Endometrium (tissue), 2 donors: ENCODE results near the gene HOXA5.

Experiments used
- FAIRE-seq: peaks from 2 replicates; lab custom pipeline; 2012; peaks lifted over from hg19 to GRCh38; lab: Jason Lieb, UNC
- donor health status: control.
- donor health status: control.

Gene HOXA5

DNA sequence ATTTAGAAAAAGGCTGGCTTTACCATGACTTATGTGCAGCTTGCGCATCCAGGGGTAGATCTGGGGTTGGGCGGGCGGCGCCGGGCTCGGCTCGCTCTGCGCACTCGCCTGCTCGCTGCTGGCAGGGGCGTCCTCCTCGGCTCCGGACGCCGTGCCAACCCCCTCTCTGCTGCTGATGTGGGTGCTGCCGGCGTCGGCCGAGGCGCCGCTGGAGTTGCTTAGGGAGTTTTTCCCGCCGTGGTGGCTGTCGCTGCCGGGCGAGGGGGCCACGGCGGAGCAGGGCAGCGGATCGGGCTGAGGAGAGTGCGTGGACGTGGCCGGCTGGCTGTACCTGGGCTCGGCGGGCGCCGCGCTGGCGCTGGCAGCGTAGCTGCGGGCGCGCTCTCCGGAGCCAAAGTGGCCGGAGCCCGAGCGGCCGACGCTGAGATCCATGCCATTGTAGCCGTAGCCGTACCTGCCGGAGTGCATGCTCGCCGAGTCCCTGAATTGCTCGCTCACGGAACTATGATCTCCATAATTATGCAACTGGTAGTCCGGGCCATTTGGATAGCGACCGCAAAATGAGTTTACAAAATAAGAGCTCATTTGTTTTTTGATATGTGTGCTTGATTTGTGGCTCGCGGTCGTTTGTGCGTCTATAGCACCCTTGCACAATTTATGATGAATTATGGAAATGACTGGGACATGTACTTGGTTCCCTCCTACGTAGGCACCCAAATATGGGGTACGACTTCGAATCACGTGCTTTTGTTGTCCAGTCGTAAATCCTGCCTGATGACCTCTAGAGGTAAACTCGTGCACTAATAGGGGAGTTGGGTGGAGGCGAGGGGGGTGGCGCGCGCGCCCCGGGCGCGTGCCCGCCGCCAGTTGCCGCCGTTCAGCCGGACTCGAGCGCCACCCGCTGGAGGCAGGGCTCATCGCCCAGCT lies at the start of gene HOXA5:
HOXA5 (minus strand) TSS at position 659 of the 927 bp plus-strand sequence; CDS start at position 585, 74 bp downstream.
- no peak for FAIRE-seq

DNA sequence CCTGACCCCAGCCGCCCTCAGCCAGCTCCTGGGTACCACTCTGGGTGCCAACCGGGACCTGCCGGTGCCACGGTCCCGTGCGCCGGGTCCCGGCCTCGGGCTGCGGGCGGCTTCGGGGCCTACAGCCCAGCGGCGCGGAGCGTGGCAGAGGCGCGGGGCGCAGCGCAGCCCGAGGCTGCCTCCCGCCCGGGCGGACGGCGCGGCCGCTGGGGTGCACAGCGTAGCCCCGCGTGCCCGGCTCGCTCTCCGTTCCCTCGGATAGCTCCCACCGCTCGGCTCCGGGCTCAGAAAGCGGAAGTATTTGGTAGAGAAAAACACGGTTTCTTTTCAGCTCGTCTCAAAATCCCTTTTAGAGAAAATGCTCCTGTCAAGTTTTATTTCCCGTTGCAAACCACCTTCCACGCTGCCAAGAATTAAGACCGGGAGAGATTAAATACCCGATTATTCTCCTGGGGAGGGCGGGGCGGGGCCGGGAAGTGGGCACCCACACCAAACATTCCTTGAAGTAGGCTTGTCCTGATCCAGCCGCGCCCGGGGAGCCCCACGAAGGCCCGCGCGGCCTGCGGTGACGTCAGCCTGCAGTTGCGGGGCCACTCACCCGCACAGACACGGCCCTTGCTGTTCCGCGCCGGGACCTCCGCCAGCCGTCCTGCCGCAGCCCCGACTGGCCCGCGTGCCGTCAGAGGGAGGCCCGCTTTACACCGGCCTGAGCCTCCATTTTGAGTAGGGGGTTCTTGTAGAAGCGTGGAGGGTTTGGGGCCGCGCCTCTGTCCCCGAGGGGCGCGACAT lies 49.3 kb upstream of the HOXA5 start:
- no peak for FAIRE-seq

DNA sequence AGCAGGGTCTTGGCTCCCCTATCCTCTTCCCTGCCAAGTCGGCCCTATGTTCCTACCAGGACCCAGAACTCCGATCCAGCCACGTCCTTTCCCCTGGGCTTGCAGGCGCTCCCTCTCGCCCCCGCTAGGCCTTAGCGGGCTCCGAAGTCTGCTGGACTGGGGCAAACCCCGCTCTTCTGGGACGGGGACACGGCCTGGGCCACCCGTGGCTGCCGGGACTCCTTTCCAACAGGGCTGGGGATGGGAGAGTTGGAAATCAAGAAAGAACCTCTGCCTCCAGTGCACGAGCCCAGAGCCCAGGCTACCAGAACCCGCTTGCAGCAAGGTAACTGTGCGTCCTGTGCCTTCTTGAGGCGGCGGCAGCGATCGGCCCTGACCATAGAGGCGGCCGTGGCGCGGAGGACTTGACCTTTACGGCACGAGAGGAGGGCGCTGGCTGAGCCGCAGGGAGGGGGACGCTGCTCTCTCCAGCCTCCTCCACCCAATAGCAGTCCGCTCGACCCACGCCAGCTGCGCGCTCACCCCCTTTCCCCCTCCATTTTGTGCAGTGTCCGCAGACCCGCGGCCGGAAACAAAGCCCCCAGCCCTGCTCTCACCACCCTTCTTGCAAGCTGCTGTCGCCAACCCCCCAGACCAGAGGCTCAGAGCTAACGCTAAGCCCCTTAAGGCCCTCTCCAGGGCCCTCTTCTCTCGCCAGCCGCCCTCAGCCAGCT lies 48.5 kb upstream of the HOXA5 start:
- FAIRE-seq, result no peak

DNA sequence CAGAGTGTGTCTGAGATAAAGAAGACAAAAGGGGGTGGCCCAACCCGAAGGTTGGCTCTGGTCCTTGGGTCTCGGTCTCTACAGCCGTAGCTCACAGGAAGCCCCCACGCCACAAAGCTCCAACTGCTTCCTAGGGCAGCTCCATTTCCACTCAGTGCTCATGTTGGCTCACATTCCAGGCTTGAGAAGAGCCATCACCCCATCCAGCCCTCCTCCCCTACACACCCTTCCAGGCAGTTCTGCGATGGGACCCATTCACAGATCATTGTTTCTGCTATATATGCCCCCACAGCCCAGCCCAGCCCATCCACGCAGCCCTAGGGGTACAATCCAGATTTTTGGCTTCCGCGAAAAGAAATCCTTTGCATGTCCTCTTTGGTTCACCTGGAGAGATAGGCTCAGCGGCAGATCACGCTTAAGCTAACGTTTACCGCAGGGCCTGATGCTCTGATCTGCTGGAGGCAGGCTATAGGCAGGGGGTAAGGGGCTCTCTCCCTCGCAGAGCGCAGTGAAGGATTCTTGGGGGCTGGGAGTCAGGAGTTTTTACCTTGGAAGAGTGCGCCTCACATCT lies 47.8 kb upstream of the HOXA5 start:
- no peak for FAIRE-seq

DNA sequence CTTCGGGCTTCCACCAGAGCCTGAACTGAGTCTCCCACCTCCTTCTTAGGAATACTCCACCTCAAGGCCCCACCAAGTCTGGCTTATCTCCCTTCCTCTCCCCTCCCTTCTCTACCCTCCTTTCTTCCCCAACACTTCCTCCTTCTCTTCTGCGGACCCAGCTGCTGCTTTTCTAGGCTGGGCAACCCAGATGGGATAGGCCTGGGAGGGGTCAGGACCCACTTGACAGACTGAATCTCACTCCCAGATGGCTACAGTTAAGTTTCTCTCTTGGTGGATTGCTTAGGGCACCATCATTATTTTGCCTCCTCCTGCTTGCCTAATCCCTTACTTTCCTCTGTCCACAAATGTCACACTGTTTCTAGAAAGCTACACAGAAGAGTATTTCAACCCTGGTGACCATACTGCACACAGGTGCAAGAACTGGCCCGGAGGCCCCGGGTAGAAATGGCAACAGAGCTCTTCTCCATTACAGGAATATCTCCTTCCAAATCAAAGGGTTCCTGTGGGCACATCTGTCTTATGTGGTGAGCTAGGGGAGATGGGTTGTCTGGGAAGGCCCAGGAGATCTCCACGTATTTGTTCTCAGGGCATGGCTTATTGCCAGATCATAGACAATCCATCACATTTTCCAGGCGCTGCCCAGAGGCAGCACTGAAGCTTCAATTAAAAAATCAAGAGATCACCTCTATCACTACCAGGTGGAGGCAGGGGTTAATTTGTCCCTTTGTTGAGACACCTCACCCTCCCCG lies 46.7 kb upstream of the HOXA5 start:
- no peak for FAIRE-seq

DNA sequence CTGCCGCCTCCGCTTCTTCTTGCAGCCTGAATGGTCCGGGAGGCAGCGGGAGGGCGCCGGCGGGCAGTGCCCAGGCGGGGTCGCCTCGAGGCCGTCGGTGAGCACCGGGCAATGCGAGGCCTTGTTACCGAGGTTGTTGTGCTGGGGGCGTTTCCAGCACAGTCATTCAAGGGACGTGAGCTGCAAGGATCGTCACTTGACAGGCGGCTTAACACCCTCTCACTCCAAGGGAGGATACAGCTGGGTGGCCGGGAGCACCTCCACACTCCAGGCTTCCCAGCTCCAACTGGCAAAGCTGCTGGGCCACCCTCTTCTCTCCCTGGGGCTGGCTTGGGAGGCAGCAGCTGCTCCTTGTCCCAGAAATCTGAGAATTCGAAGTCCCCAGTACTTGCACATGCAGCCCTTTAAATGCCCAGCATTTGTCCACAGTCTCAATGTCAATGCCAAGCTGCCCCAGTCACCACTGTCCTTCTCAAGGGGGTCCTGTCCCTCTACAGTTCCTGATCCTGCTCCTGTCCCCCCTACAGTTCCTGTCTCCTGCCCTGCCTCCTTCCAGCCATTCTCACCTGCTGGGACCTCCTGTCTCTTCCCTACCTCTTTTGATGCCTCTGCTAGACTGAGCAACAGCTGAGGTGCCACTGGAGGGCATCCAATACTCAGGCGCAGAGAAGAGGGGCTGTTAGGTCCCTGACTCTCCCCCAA lies 46.0 kb upstream of the HOXA5 start:
- no peak for FAIRE-seq

DNA sequence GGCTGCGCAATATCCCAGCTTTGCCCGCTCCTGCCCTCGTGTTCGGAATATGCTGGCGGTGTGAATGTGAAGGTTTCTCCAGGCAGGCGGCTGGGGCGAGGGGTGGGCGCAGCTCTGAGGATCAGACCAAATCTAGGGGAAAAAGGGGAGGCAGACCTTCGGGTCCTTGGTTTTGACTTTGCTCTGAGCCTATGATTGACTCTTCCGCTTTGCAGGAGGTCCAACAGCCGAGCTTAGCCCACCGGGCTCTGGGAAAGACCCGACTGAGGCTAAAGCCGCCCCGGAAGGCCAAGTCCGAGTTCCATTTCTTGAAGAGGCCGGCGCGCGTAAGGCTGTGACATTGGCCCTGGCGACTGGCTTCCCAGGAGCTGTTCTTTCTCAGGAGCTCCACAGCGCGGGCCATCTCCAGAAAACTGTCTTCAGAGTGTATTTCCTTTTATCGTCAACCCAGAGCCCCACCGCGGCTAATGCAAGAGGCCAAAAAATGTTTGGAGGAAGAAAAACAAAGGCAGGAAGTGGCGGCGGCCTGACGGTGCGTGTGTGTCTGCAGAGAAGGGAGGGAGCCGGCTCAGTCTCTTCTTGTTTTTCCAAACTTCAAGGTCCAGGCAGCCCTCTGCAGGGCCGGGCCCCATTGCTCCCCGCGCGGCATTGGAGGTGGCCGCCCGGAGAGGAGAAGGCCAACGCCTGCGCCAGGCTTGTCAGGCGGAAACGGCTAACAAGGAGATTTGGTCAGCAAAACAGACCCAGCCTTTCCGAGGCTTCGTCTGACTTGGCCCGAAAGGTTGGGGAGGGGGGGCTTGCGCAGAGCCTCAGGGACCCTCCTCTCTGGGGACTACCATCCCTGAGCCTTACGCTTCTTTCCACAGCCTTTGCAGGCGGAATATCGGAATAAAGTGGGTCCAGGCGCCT lies 45.2 kb upstream of the HOXA5 start:
- FAIRE-seq, result no peak

DNA sequence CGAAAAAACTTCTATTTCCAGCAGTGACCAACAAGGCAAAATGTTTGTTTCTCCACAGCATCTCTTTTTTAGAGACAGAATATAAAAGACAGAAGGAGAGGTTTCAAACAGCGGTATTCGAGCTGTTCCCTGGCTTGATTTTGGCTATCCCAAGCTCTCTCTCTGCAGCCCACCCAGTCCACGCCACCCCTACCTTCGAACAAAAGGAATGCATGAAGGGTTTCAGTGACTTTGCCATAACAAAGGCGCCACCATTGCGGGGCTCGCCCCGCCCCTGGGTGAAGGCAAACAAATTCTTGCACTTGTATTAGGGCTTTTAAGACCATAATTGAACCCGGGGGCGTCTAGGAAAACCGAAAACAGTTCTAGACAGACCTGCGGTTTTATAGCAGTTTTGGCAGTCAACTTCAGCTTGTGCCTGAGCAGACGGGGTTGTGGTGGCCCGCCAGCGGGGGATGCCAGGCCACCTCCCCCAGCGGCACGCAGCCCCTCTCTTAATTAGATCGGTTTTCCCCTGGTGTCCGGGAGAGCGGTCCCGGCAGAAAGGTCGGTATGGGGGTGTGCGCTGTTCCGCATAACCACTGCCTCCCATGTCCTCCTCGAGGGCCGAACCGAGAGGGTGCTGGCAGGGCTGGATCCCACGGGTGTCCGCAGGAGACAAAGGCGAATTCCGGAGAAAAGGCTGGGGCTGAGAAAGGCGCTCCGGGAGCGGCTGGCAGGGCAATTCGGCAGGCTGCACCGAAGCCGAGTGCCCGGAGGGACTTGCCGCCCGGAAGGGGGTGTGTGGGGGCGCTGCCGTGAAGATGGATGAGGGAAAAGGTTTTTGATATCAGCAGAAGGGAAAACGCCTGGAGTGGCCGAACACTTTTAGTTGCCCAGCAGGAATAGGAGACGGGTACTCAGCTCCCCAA lies 44.2 kb upstream of the HOXA5 start:
- no peak for FAIRE-seq

DNA sequence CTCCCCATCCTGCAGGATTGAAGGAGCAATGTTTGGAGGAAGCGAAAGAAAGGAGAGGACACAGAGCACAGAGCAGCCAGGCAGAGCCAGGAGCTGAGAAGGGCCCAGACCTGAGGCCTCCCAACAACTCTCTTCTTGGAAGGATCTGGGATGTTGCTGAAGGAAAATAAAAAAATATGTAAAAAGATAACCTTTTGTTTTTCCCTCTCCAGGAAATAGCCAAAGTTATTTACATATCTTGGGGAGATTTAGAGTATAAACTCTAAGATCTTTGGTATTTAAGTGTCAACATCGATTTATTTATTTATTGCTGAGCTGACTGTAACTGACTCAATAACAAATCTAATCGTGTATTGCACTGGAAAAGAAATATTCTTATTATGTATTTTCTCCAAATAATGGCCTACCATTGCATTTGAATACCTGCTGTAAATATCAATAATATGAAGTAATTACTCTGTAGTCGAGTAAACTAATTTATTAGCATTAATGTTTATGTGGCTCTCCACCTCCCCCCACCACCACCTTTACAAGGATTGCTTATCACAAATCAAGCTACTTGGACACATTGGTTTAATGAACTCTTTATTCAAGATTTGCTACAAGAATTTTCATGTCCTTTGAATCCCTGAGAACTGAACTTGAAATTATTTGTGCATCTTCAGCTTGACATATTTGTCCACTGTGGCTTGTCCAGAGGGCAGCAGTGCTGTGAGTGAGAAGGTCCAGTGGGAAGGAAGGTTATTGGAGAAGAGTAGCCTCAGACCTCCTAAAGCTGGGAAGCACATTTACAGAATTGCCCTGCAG lies 43.4 kb upstream of the HOXA5 start:
- peak; percentile 61 for FAIRE-seq

DNA sequence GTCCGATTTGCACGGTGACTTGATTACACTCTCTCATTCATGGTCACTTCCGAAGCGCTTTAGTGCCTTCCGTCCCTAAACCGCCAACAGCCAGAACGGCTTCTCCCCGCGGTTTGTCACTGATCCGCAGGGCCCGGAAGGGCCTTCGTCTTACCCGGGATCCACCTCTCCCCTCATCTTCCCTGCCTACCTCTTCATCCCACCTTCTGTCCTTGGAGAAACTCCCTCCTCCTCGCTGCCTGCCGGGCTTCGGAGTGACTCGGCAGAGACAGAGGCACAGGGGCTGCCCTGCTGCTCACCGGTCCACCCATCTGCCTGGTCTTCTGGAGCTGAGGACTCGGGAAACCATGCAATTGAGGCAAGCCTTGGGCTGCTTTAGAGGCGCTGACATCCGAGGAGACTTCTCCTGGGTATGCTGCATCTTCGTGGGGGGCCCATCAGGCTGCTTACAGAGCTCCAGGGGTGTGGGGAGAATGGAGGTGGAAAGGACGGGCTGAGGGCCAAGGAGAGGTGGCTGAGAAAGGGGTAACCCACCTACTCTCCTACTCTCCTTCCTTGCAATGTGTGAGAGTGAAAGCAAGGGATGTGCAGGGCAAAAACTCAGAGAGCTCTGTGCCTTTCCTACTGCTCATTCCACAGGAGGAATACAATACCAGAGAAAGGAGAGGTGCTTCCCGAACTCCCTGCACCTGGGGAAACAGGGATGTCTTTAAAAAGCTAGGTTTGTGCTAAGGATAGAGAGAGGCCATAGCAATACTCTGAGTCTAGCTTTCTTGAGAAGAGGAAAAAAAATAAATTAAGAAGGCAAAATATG lies 42.6 kb upstream of the HOXA5 start:
- no peak for FAIRE-seq

DNA sequence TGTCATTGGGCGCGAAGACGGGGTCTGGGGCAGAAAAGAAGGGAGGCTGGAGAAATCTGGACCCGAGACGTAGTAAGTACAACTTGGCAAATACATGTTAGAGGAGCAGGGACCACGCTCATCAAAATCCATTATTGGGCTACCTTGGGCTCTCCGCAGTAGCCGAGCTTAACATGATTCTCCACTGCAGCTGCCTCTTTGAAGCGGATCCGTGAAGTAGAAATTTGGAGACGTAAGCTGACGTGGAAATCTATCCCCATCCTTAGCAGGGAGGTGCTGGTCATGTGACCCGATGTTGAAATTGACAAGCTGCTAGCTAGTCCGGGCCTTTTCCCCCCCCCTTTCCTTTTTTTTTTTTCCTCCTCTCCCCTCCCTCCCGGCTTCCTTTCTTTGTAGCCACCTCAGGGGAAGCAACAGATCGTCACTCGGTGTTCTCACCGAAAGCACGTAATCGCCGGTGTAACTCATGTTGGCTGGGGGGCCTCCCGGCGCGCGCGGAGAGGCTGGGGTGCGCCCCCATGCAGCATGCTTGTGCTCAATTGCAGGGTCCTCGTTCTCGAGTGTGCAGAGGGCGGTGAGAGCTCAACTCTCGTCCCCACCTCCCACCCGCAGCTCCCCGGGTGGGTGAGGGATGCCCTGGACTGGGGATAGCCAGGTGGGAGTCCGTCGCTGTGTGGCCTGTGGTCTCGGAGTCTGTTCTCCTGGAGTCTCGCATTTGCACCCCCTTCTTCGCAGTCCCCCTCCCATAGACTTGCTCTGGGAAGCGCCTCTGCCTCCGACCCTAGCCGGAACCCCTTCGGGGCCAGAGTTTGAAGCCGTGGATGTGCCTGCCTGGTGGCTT lies 41.8 kb upstream of the HOXA5 start, which contains the start of gene HOXA11:
HOXA11 (minus strand) TSS at position 220 of the 841 bp plus-strand sequence; CDS start at position 132, 88 bp downstream.
- peak; percentile 93 for FAIRE-seq

DNA sequence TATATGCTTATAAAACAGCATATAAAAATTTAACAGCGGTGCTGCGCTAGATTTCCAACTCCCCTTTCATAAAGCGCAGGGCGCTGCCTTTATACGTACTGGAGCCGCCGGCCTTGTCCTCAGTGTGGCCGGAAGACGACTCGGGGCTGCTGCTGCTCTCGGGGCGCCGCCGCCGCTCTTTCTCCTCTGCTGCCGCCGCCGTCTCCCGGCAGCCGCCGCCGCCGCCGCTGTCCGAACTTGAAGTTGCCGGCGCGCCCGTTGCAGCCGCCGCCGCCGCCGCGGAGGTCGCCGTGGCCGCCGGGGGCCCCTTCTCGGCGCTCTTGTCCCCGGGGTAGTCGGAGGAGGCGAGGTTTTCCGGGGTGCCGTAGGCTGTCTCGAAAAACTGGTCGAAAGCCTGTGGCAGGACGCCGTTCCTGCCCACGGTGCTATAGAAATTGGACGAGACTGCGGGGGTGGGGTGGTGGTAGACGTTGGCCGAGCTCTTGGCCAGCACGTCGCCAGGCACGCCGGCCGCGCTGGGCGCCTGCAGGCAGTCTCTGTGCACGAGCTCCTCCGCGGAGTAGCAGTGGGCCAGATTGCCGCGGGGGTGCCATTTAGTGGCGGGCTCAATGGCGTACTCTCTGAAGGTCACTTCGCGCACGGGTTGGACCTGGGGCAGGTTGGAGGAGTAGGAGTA lies 41.0 kb upstream of the HOXA5 start:
- no peak for FAIRE-seq

DNA sequence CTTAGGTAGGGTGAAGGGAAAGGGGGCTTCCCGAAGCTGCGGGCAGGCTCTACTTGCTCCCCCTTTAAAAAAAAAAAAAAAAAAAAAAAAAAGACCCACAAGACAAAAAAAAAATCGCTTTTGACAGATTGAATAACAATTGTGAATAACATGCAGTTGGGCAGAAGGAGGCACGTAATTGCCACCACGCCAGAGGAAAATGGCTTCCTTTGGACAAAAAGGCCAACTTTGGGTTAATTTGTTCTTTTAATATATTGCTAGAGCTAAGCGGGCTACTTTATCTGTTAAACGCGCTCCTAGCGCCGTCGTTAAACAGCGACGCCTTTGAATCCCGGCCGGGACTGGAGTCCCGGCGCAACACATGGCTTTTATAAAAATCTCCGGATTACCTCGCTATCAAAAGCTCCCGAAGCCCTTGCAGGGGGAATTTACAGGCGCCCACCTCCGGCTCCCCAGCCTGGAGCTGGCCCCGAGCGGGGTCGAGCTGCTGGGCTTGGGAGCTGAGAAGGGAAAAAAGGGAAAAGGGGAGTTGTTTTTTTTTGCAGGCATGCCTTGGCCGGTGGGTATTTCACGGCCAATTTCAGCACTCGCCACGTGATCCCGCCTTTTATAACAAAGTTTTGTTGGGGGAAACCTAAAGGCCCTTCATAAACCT lies 40.3 kb upstream of the HOXA5 start:
- FAIRE-seq, result no peak

DNA sequence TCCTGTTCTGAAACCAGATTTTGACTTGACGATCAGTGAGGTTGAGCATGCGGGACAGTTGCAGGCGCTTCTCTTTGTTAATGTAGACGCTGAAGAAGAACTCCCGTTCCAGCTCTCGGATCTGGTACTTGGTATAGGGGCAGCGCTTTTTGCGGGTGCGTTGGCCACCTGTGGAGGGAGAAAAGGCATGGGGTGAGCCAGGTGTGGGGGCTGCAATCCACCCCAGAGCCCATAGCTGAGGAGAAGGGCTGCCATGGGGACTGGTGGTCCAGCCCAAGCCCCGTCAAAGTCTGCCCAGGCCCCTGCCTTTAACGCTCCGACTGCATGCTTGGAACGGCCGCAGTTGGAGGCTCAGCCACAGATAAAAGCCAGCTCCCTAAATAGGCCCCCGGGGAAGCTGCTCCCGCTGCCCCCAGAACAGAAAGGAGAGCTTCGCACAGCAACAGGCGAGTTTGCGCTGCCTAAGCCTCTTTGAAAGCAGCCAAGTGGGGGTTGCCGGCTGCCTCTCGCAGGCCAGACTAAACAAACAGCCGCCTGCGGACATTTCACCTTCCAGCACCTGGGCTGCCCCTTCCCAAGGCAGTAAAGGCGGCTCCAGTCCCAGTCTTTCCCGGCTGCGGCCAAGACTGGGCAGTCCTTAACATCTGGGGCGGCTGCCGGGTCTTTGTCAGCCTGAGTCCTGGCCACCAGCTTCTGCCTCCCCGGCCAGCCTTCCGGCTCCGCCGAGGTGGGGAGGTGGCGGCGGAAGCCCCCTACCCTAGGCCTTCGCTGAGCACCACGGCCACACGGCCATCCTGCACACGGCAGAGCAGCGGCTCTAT lies 39.6 kb upstream of the HOXA5 start:
- no peak for FAIRE-seq
